Lower lobe of right lung (tissue), 2 donors: ENCODE data around the gene PPP1R7. TPM values are rescaled to one million over a fixed set of nuclear protein-coding genes. Genes with fewer than 3 reads are reported as not detected.
A peak's percentile ranks its signal among the peaks of the same experiment; 100 is the strongest.

Experiments used
- ATAC-seq, 2 donors: fragments of 200-7000 bp; cut with Tn5 transposase; one replicate each; pipeline ENCODE4 v1.9.1; 2020 to 2022; ENCODE audit warnings: mild to moderate bottlenecking in 2 of 2, moderate library complexity in 2 of 2
- DNase-seq: peaks from one replicate; pipeline ENCODE4 v3.0.0-alpha.2; 2020
- H3K27ac ChIP-seq: fragments of 200-600 bp; one replicate; pipeline ENCODE4 v1.8.0; 2022
- H3K27me3 ChIP-seq: fragments of 200-600 bp; one replicate; pipeline ENCODE4 v1.8.0; 2022; ENCODE audit warnings: low read depth
- H3K36me3 ChIP-seq: fragments of 200-600 bp; one replicate; pipeline ENCODE4 v1.8.0; 2022; ENCODE audit warnings: mild to moderate bottlenecking
- H3K4me1 ChIP-seq: fragments of 200-600 bp; one replicate; pipeline ENCODE4 v1.8.0; 2022
- H3K4me3 ChIP-seq: fragments of 200-600 bp; one replicate; pipeline ENCODE4 v1.8.0; 2022; ENCODE audit warnings: mild to moderate bottlenecking
- H3K9me3 ChIP-seq: fragments of 200-600 bp; one replicate; pipeline ENCODE4 v1.8.0; 2022
- CTCF ChIP-seq: fragments of 200-600 bp; IDR thresholded peaks from one replicate; pipeline ENCODE4 v1.8.0; 2022; ENCODE audit warnings: antibody characterized with exemption, mild to moderate bottlenecking
- intact Hi-C: fragments of 100-400 bp; cut with DNase I; formaldehyde crosslinking; loops from one replicate; pipeline ENCODE4 v1.11.0; 2022
- total RNA-seq: library from RNA; stranded (reverse); fragmentation: NEBNext Ultra II Directional; extraction: Animal tissue kit (Norgen Biotek cat#: 25700); gene quantifications from one replicate; pipeline ENCODE4 v1.2.1, GENCODE V29; 2021
- donor health status: DM: no; HTN: yes; CAD: no; lungs with severe emphysema.

Gene PPP1R7
- total RNA-seq, 1 donor from 2014 or later: 58.9 TPM

DNA sequence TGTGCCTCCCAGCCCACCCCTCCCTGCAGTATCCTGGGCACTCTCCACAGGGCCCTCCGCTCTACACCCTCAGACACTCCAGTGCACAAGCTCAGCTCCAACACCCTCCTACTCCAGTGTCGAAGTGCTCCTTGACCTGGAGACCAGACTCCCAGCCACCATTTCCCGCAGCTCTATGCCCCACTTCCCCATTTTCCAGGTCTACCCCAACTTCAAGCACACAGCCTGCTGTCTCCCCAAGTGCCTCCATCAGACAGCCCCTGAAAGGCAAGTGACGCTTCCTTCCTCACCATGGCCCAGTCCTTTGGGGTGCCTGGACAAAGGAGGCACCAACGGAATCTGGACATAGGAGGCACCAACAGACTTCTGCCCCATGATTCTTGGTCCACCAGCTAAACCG lies 8.2 kb upstream of the PPP1R7 start:
- Histone ChIP-seq H3K27me3 (no peaks in the 10 kb centered on the region), H3K27ac (no peak overlapping the region), H3K4me3 (no peak overlapping the region), H3K4me1 (no peaks in the 10 kb centered on the region), H3K9me3 (no peaks in the 10 kb centered on the region), H3K36me3 (peaks cover 6% of the 10 kb centered on the region)
- TF ChIP-seq CTCF: no peak
- ATAC-seq (no peak), DNase-seq (no peak)
- intact Hi-C loops: no loop called here

- intact Hi-C loops: no loop called here
- H3K27ac ChIP-seq: no peak overlapping the region
- no peak for ATAC-seq
- no peak overlapping the region for H3K4me3 ChIP-seq
- no peaks in the 10 kb centered on the region for H3K4me1 ChIP-seq
- DNase-seq: no peak
- no peaks in the 10 kb centered on the region for H3K27me3 ChIP-seq
- TF ChIP-seq CTCF: no peak
- no peaks in the 10 kb centered on the region for H3K9me3 ChIP-seq
- peaks cover 6% of the 10 kb centered on the region for H3K36me3 ChIP-seq
Observed at GRCh38 chr2:241142593-241142992, 7.7 kb upstream of the PPP1R7 start.

- Histone ChIP-seq H3K4me1 (peaks cover 13% of the 10 kb centered on the region), H3K27me3 (no peaks in the 10 kb centered on the region), H3K9me3 (no peaks in the 10 kb centered on the region), H3K4me3 (no peak overlapping the region), H3K36me3 (no peaks in the 10 kb centered on the region), H3K27ac (no peak overlapping the region)
- intact Hi-C loops: no loop called here
- ATAC-seq (no peak), DNase-seq (no peak)
- TF ChIP-seq CTCF: no peak
Observed at GRCh38 chr2:241146286-241146685, 4.0 kb upstream of the PPP1R7 start.

DNA sequence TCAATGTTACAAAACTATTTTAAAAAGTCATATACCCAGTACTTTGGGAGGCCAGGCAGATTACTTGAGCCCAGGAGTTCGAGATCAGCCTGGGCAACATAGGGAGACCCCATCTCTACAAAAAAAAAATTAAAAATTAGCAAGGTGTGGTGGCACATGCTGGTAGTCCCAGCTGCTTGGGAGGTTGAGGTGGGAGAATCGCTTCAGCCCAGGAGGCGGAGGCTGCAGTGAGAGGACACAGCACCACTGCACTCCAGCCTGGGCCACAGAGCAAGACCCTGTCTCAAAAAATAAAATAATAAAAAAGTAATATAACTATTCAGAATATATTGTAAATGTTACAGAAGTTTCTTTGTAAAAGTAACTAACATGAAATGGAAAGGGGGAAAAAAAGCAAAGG lies 2.9 kb upstream of the PPP1R7 start:
- intact Hi-C loops: no loop called here

GRCh38 chr2:241148239-241148638 lies 2.0 kb upstream of the PPP1R7 start:
- peak overlapping the region; percentile 98 for H3K4me3 ChIP-seq
- intact Hi-C loops: no loop called here

More for the DNA sequence above, 2.9 kb upstream of the PPP1R7 start:
- Histone ChIP-seq H3K4me3 (no peak overlapping the region), H3K4me1 (peaks cover 23% of the 10 kb centered on the region), H3K27me3 (no peaks in the 10 kb centered on the region), H3K9me3 (no peaks in the 10 kb centered on the region), H3K27ac (no peak overlapping the region), H3K36me3 (no peaks in the 10 kb centered on the region)
- TF ChIP-seq CTCF: no peak
- ATAC-seq (no peak), DNase-seq (no peak)

More at GRCh38 chr2:241148239-241148638, 2.0 kb upstream of the PPP1R7 start:
- Histone ChIP-seq H3K4me1 (peaks cover 23% of the 10 kb centered on the region), H3K27me3 (no peaks in the 10 kb centered on the region), H3K9me3 (no peaks in the 10 kb centered on the region), H3K27ac (no peak overlapping the region), H3K36me3 (peaks cover 3% of the 10 kb centered on the region)
- DNase-seq (no peak), ATAC-seq (no peak)
- no peak for TF ChIP-seq CTCF
